ENCODE data around the gene CCSER1.

DNA sequence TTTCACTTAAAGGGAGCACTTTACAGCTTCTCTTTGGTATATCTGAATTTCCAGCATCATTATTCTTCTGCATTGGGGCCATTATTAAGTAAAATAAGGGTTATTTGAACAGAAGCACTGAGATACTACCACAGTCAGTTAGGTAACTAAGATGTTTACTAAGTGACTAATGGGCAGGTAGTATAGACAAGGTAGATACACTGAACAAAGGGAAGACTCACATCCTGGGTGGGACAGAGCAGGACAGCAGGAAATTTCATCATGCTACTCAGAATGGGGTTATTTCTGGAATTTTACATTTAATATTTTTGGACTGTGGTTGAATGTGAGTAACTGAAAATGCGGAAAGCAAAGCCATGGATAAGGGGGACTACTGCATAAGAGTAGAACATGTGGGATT is 316.0 kb downstream of the CCSER1 start:
- TF ChIP-seq, protein P1, sequence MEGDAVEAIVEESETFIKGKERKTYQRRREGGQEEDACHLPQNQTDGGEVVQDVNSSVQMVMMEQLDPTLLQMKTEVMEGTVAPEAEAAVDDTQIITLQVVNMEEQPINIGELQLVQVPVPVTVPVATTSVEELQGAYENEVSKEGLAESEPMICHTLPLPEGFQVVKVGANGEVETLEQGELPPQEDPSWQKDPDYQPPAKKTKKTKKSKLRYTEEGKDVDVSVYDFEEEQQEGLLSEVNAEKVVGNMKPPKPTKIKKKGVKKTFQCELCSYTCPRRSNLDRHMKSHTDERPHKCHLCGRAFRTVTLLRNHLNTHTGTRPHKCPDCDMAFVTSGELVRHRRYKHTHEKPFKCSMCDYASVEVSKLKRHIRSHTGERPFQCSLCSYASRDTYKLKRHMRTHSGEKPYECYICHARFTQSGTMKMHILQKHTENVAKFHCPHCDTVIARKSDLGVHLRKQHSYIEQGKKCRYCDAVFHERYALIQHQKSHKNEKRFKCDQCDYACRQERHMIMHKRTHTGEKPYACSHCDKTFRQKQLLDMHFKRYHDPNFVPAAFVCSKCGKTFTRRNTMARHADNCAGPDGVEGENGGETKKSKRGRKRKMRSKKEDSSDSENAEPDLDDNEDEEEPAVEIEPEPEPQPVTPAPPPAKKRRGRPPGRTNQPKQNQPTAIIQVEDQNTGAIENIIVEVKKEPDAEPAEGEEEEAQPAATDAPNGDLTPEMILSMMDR (IDR thresholded peaks at IDR 0.05; ENCODE audit: low read length) = no peak
- no peak for TF ChIP-seq EZH2 (IDR thresholded peaks at IDR 0.05; ENCODE audit: borderline replicate concordance, low read length)

Measured in OCI-LY1 (cell line).